DMS114 treated with DMSO at 0.1 percent for 48 hours (cell line): ENCODE results near the gene BEST1.
"Not testable (repeated sequence)": the region's sequence is repeated elsewhere in the genome, so short reads cannot be mapped to it uniquely, and the experiment has no call there.

Experiments used
- DNase-seq: peaks from one replicate; lab custom pipeline; 2025; ENCODE audit not compliant: unreplicated experiment; lab: John Stamatoyannopoulos, UW

The BEST1 gene

GRCh38 chr11:61947486-61948210, 2.5 kb upstream of the BEST1 start:
- DNase-seq, result peak; percentile 63

GRCh38 chr11:61948505-61948904, 1.6 kb upstream of the BEST1 start:
- DNase-seq, result no peak

GRCh38 chr11:61949169-61950034, 749 bp upstream of the BEST1 start:
- no peak for DNase-seq

GRCh38 chr11:61951484-61952135, 1.5 kb downstream of the BEST1 start:
- no peak for DNase-seq

GRCh38 chr11:61952882-61953281, 2.7 kb downstream of the BEST1 start:
- no peak for DNase-seq

- not testable (repeated sequence) for DNase-seq
These were observed 3.5 kb downstream of the BEST1 start for GRCh38 chr11:61953632-61954031.

- no peak for DNase-seq
These were observed 4.1 kb downstream of the BEST1 start for GRCh38 chr11:61954106-61954850.

- no peak for DNase-seq
These were observed 4.8 kb downstream of the BEST1 start for GRCh38 chr11:61954851-61955421.

- DNase-seq, result no peak
These were observed 5.4 kb downstream of the BEST1 start for GRCh38 chr11:61955422-61956135.

- DNase-seq, result no peak
These were observed 6.3 kb downstream of the BEST1 start for GRCh38 chr11:61956191-61957020.

- DNase-seq, result no peak
These were observed 7.0 kb downstream of the BEST1 start for GRCh38 chr11:61957021-61957770.

GRCh38 chr11:61958590-61958989, 8.4 kb downstream of the BEST1 start:
- no peak for DNase-seq

- DNase-seq, result no peak
These were observed 9.0 kb downstream of the BEST1 start for GRCh38 chr11:61959114-61959513.

GRCh38 chr11:61959678-61960077, 9.5 kb downstream of the BEST1 start:
- no peak for DNase-seq

GRCh38 chr11:61960532-61960931, 10.4 kb downstream of the BEST1 start:
- DNase-seq, result no peak

GRCh38 chr11:61961570-61962212, 11.5 kb downstream of the BEST1 start:
- DNase-seq, result no peak

GRCh38 chr11:61962213-61963015, 12.3 kb downstream of the BEST1 start:
- no peak for DNase-seq
